ENCODE data around the gene TMEM26.

TMEM26 gene

DNA sequence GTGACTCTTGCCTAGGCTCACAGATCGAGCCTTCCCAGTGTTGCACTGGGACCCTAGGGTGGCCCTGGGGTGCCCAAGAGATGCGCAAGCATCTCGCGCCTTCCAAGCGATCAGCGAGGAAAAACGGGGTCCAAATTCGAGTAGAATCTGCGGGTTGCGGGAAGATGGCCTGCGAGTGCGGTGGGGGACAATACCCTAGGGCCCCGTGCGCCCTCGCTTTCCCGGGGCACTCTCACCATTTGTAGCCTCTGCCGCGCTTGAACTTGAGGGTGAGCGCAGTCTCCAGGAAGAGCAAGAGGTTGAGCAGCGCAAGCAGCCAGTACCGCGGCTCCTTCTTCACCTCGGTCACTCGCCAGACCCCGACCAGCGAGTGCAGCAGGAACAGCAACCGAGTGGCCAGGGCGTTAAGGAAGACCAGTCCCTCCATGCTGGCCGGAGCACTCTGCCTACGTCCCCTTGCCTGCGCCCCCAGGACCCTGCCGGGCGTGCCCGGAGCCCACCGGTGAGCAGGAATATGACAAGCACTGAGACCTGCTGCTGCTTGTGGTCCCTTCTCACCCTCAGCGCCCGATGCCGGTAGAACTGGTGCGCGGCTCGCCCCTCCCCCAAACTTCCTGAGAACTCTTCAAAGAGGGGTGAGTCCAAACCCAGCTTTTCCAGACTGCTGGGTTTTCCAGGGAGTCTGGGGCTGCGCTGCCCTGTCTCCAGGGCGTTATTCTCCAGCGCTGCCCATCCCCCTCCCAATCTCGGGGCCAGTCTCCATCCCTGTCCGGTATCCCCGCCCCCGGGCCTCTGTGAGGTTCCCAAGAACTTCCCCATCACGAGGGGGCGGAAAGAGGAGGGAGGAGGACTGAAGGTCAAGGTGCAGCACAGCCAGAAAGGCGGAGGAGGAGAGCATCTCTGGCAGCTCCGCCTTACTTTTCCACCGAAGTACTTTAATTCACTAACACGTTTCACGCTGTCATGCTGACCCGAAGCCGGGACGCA lies at the start of gene TMEM26:
TSS of gene TMEM26 (minus strand) at position 727 of the 987 bp plus-strand sequence. CDS start at position 427, 300 bp downstream.
- DNase-seq = no peak

GRCh38 chr10:61500460-61500859 lies 47.3 kb upstream of the TMEM26 start:
- no peak for DNase-seq

DNA sequence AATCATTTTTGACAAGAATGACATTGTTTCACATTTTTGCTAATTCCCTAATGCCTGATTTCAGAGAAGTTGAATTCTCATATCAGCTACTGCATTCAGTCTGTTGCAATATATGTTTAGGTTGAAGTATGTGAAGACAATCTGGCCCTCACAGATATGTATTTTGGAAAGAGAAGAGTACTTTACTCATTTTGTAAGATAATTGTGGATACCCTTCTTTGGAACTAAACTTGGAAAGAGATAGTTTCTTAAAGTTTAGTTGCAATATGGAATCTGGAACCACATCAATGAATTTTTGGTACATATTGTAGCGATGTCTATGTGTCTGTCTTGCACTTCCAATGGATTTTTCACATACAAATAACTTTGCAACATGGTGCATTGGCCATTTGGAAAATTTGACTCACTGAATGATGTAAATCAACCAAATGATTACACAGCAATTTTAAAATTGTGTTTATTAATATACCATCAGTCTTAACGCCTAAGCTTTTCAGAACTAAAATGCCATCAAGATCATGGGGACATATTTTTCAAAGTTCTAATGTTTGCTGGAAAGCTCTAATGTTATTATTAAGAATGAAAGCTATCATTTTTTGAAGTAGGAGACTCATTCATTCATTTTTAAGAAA lies 39.3 kb upstream of the TMEM26 start:
- DNase-seq = no peak

- no peak for DNase-seq
Measured at GRCh38 chr10:61487506-61487905, 34.3 kb upstream of the TMEM26 start.

DNA sequence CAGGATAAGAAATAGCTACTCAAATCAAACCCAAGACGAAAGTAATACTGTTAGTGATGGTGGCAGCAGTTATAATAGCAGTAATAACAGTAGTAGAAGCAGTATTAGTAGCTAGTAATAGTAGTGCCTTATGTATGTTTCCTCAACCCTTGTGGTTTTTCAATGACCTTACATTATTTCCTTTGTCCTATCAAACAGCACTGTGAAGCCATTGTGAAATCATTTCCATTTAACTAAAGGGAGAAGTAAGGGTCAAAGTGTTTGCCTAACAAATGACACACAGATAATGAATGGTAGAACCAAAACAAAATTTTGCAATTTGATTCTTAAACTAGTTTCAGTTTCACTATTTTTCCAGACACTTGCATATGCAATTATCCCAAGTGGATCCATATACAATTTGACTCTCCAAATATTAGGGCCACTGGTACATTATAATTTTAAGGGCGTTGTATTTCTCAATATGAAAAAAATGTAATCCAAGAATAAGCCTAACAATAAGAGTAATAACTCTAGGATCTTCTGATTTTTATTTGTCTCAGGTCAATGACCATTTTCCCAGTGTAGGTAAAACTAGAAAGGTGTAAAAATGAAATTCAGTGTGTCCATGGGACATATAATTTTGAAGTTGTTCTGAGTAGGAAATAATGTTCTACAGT lies 33.7 kb upstream of the TMEM26 start:
- DNase-seq = no peak

DNA sequence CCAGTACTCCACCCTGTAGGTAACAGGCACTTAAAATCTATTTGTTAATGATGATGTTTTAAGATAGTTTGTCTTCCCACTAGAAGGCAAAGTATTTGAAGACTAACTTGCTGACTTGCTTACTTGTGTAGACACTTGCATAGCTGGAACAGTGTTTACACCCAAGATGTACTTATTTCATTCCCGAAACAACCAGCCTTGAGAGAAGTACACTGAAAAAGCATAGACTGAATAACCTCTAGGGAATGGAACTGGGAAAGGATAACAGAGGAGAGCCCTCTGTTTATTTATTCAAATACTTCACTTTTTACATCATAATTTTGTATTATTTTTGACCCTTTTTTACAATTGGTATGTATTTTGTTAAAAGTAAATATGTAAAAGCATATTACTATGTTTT lies 33.1 kb upstream of the TMEM26 start:
- DNase-seq = no peak

DNA sequence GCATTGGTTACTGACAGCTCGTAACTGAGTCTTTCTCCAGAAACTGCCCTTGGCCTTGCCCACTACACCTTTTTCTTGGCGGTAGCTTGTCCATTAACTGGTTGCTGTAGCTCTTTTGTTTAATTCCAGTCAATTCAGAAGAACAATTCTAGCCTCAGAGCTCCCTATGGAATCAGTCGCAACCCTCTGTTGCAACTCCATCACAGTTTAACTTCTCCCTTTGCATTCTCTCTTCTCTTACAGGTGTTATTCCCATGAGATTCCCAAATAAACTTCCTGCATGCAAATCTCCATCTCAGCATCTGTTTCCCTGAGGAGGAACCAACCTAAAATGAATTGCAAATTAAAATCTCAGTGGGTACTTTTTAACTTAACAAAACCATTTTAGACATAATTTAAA lies 28.4 kb upstream of the TMEM26 start:
- DNase-seq = no peak

GRCh38 chr10:61480208-61480607 lies 27.0 kb upstream of the TMEM26 start:
- DNase-seq = no peak

DNA sequence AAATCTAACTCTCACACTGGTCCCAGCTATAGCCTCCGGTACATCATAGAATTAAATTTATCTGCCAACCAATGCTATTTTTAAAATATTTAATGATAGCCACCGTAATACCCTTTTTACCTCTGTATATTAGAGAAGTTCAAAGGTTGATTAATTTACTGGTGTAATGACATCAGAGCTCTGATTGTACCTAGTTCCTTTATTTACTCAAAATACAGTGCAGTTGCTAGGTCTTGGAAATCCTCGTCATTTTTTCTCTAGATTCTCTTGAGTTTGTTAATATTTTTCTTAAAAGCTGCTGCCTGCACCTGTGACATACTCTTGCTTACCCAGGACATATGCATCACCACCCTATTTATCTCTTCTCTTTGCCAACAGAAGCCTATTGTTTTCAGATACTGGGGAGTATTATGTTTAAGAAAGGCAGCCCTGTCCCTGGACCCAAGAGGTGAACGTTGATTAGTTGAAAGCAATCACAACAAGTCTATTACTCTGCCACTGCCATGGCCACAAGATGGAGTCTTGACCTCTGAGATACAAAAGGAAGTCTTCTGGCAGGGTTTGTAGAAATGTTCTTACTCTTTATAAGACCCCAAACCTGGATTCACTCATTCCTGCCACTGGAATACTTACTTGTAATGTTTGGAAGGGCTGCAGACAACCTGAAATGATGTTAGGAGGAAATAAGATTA lies 25.6 kb upstream of the TMEM26 start:
- DNase-seq = no peak

DNA sequence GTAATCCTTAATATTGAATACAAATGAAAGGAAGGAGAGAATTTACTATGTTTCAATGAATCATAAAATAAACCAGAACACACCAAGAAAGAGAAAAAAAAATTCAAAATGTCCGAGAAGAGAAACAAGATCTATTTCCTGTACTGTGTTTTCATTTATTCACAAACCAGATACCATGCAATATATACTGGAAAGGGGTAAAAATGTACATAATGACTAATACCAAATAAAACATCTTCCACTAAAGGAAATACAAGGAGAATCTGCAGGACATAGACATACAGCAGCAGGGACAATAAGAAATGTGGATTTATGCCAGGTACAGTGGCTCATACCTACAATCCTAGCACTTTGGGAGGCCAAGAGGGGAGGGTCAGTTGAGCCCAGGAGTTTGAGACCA lies 24.3 kb upstream of the TMEM26 start:
- no peak for DNase-seq

DNA sequence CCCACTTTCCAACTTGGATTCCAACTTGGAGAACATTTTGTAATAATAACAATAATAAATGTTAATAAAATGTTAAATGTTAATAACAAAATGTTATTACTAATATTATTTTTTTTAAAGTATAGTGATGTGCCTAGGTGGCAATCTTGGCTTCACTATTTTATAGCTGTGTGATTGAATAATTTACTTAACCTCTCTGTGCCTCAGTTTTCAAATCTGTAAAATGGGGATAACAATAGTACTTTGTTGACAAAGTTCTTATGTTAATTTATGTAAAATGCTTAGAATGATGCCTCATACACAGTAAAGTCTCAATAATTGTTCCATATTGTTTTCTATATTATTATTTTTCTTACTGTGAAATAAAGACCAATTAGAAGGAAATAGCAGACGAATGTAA lies 23.3 kb upstream of the TMEM26 start:
- DNase-seq = no peak

DNA sequence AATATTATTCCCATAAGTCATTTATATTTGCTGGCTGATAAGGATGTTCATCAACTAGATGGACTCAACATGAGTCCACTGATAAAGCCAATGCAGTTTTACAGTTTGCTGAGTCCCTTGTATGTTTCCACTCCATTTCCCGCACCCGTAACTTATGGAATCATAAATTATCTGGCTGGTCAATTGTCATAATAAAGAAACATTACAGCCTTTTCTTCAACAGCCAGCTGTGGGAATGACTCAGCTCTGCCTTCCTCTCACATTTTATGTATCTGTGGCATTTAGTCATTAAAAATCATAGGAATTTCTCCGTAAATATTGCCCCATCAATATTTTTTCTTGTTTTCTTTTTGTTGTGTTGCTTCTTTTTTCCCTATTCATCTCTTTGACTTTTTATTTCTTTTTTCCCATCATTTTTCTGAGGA lies 22.3 kb upstream of the TMEM26 start:
- no peak for DNase-seq

- DNase-seq = no peak
Measured at GRCh38 chr10:61472090-61472674, 19.0 kb upstream of the TMEM26 start.

GRCh38 chr10:61471491-61471890 lies 18.3 kb upstream of the TMEM26 start:
- DNase-seq = no peak

- DNase-seq = no peak
Measured at GRCh38 chr10:61470740-61471139, 17.6 kb upstream of the TMEM26 start.

- DNase-seq = no peak
Measured at GRCh38 chr10:61465901-61466632, 12.9 kb upstream of the TMEM26 start.

DNA sequence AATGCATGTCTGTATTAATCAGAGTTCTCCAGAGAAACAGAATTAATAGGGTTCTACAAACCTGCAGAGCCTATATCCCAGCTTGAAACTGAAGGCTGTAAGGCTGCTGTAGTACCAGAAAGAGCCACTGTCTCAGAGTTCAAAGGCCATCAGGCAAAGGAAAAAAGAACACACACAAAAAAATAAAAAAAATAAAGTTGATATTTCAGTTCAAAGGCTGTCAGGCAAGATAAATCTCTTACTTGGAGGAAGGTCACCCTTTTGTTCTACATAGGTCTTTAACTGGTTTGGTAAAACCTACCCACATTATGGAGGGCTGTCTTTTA lies 12.0 kb upstream of the TMEM26 start:
- no peak for DNase-seq

- no peak for DNase-seq
Measured at GRCh38 chr10:61464461-61465170, 11.4 kb upstream of the TMEM26 start.

DNA sequence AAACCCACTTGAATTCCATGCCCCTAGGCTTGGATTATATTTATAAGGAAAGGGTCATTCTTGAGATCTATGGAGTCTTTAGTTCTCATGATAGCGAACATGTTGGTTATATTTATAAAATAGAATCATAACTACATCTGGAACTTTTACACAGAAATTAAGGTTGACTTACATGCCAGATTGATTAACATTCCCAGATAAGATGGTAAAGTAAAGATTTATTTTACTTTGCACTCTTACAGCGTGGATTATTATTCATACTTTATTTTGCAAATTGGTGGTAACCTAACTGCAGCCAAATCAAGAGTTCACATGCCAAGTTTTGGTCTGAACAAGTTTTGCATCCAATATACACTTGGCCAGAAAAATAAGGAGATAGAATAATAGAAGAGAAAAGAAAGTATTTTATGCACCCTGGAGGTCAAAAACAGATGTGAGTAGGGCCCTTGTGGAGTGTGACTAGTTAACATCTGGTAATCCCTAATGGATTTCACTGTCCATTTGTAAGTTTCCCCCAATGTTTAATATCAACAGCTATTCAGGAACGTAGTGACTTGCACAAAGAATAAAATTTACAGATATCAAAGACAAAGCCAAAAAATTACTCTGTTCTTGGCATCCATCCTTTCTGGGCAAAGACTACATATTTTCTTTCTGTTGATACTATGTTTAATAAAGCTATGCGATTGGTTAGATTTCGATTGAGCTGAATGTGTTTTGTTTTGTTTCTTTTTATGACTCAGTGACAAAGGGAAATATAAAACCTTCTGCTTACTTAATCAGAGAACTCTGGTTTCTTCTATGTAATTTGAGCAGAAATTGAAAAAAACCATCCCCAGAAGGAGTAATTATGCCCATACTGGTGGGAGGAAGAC lies 10.1 kb upstream of the TMEM26 start:
- no peak for DNase-seq

DNA sequence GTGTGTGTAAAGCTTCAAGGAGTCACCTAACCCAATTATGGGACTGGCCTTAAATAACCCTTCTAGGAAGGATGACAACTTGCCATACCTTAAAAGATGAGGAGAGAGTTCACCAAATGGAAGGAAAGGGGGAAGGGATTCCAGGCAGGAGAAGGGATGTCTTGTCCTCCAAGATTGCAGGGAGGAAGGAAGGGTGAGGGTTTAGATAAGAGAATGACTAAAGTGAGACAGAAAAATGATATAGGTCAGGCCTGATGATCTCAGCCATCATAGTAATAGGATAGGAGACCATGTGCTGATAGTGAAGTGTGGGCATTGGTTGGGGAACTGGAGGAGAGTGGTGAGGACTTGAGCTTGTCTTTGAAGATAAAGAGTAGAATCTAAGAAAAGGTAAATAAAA lies 7.7 kb upstream of the TMEM26 start:
- DNase-seq = no peak

All from activated CD4-positive, alpha-beta T cell treated with anti-CD3 and anti-CD28 coated beads, Interleukin-2, amount 50 U/mL, for 4 hours (primary cell).